Peyer's patch (tissue), 4 donors: Measurements from ENCODE around the gene MEST. TPM values are rescaled to one million over a fixed set of nuclear protein-coding genes. Genes with fewer than 3 reads are reported as not detected.
"Not testable (repeated sequence)": the region's sequence is repeated elsewhere in the genome, so short reads cannot be mapped to it uniquely, and the experiment has no call there.

Experiments
- DNase-seq, 3 donors: peaks; one replicate each; pipeline ENCODE4 v3.0.0-alpha.2; 2017 to 2019
- H3K27ac ChIP-seq, 4 donors: fragments of 200-600 bp; sonication (generic); one replicate each; pipeline ENCODE4 v1.5.1; 2016 to 2019
- H3K27me3 ChIP-seq, 2 donors: fragments of 200-600 bp; sonication (generic); one replicate each; pipeline ENCODE4 v1.5.1; 2019
- H3K36me3 ChIP-seq, 3 donors: fragments of 200-600 bp; sonication (generic); one replicate each; pipeline ENCODE4 v1.5.1; 2016 to 2019
- H3K4me1 ChIP-seq, 4 donors: fragments of 200-600 bp; sonication (generic); one replicate each; pipeline ENCODE4 v1.5.1; 2016 to 2019
- H3K4me3 ChIP-seq, 4 donors: fragments of 200-600 bp; sonication (generic); 1 replicate in 3 of 4; 2 replicates in 1 of 4; pipeline ENCODE4 v1.5.1; 2016 to 2019; ENCODE audit warnings: mild to moderate bottlenecking in 1 of 4
- H3K9me3 ChIP-seq, 4 donors: fragments of 200-600 bp; sonication (generic); one replicate each; pipeline ENCODE4 v1.5.1; 2016 to 2019; ENCODE audit warnings: mild to moderate bottlenecking in 1 of 4
- CTCF ChIP-seq, 6 experiments: fragments of 450-650 bp in 4 of 6; fragments of 200-600 bp in 2 of 6; sonication (generic) in 1 of 6; IDR thresholded peaks; one replicate each; pipeline ENCODE4 v1.5.1; 2017 to 2019; ENCODE audit warnings: antibody characterized with exemption in 6 of 6, mild to moderate bottlenecking in 3 of 6, moderate library complexity in 1 of 6
- POLR2A ChIP-seq, 2 donors: fragments of 450-650 bp; IDR thresholded peaks; one replicate each; pipeline ENCODE4 v1.5.1; 2017; ENCODE audit warnings: antibody characterized with exemption in 2 of 2, mild to moderate bottlenecking in 2 of 2, moderate library complexity in 2 of 2
- total RNA-seq, 4 donors: library from RNA; depleted of rRNA; stranded (reverse); fragments of >200 nt; gene quantifications; one replicate each; pipeline ENCODE4 v1.1.0, GENCODE V29; 2016

Gene MEST
- total RNA-seq, 4 donors from 2014 or later, result 11.6 to 36.1 (median 27.1) TPM

DNA sequence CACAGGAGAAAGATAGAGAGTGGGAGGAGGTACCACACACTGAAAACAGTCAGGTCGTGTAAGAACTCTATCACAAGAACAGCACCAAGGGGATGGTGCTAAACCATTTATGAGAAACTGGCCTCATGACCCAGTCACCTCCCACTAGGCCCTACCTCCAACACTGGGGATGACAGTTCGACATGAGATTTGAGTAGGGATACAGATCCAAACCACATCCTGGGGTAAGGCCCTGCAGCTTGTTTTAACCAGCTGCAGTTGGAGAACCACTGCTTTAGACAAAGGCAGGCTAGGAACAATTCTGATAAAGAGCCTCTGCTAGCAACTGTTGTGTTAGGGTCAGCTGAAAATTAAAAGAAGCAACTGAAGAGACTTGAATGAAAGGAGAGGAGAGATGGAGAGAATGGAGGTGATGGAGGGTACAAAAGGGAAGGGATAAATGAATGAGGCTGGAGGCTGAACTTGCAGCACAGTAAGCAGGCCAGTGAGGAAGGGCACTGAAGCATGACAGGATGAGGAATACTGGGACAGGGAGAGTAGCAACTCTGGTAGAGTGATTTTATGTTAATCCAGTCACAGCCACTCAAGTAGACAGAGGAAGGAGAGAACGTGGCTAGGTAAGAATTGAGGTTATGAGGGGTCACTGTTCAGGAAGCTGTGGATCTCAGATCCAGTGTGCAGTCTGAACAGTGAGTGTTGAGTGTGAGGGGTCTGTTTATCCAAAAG lies 23.6 kb downstream of the MEST start:
- Histone ChIP-seq H3K9me3 (no peaks in the 10 kb centered on the region), H3K27ac (no peak overlapping the region), H3K36me3 (peaks cover 0 to 4% (median 0%) of the 10 kb centered on the region in 3 donors), H3K27me3 (no peaks in the 10 kb centered on the region), H3K4me3 (no peak overlapping the region), H3K4me1 (no peaks in the 10 kb centered on the region)
- TF ChIP-seq POLR2A (IDR thresholded peaks at IDR 0.05) (no peak), CTCF (IDR thresholded peaks at IDR 0.05) (no peak)
- DNase-seq, result no peak

DNA sequence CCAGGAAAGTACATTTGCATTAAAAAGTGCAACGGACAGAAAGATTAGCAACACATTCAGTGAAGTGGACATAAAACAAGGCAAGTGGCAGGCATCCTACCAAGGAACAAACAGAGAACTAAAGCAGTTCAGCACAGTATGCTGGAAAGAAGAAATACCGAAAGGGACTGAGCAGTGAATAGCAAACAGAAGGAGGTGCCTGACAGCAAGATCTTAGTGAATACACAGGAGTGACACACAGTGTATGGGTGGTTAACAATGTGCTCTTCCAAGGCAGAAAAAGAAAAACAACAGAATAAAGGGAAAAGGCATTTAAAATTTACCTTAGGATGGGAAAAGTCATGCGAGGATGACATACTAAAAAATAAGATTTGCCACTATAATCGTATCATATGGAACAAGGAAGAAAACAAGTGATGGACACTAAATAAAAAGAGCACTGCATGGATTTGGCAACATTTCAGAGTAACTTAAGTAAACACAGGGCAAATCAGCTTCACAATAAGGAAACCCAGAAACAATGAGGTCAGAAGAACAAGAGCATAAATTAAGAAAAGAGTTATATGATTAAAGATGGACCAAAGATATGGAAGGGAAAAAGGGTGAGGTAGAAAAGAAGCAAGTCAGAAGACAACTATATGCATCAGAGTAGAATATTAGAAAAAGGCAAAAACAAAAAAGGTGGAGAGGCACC lies 29.5 kb downstream of the MEST start:
- Histone ChIP-seq H3K27ac (no peak overlapping the region), H3K27me3 (no peaks in the 10 kb centered on the region), H3K4me3 (no peak overlapping the region), H3K36me3 (no peaks in the 10 kb centered on the region), H3K9me3 (no peaks in the 10 kb centered on the region), H3K4me1 (no peaks in the 10 kb centered on the region)
- TF ChIP-seq CTCF (IDR thresholded peaks at IDR 0.05) (no peak), POLR2A (IDR thresholded peaks at IDR 0.05) (no peak)
- no peak for DNase-seq

- H3K4me3 ChIP-seq, H3K9me3 ChIP-seq, H3K27ac ChIP-seq, DNase-seq, H3K36me3 ChIP-seq, H3K27me3 ChIP-seq, H3K4me1 ChIP-seq: not testable (repeated sequence)
Observed at GRCh38 chr7:130523519-130524125, 31.7 kb downstream of the MEST start.

GRCh38 chr7:130524628-130525027 lies 32.7 kb downstream of the MEST start:
- no peaks in the 10 kb centered on the region for H3K4me1 ChIP-seq
- DNase-seq, result no peak
- H3K27ac ChIP-seq, result no peak overlapping the region
- H3K36me3 ChIP-seq, result no peaks in the 10 kb centered on the region
- no peak overlapping the region for H3K4me3 ChIP-seq
- H3K9me3 ChIP-seq, result no peaks in the 10 kb centered on the region
- TF ChIP-seq POLR2A (IDR thresholded peaks at IDR 0.05) (no peak), CTCF (IDR thresholded peaks at IDR 0.05) (no peak)
- no peaks in the 10 kb centered on the region for H3K27me3 ChIP-seq

DNA sequence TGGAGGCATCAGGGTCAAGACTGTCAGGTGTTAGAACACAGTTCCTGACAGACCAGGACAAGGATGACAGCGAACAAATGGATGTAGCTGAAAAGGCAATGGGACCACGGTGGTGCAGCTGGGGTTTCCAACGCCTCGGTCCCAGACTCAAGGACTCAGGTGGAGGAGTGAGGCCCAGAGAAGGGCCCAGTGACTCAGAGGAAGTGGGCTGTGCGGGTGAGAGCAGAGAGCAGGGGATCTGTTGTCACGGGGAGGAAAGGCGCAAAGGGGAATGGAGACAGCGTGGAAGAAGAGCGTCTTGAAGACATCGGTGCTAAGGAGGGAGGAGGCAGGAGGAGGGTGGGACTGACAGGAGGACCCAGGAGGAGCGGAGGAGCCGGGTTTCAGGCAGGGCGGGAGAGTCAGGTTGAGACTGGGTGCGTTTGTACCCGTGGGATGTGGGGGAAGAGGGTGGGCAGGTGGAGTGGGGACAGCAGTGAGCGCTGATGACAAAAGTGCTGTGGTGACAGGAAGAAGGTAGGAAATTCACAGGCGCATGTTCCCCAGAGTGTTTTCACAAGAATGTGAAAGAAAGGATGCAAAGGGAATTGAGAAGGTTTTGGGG lies 36.0 kb downstream of the MEST start:
- H3K27me3 ChIP-seq, H3K4me3 ChIP-seq, H3K36me3 ChIP-seq, H3K27ac ChIP-seq, H3K4me1 ChIP-seq, H3K9me3 ChIP-seq, DNase-seq: not testable (repeated sequence)

- H3K9me3 ChIP-seq, result no peaks in the 10 kb centered on the region
- TF ChIP-seq POLR2A (IDR thresholded peaks at IDR 0.05) (no peak), CTCF (IDR thresholded peaks at IDR 0.05) (no peak)
Observed at GRCh38 chr7:130529417-130529816, 37.5 kb downstream of the MEST start.

DNA sequence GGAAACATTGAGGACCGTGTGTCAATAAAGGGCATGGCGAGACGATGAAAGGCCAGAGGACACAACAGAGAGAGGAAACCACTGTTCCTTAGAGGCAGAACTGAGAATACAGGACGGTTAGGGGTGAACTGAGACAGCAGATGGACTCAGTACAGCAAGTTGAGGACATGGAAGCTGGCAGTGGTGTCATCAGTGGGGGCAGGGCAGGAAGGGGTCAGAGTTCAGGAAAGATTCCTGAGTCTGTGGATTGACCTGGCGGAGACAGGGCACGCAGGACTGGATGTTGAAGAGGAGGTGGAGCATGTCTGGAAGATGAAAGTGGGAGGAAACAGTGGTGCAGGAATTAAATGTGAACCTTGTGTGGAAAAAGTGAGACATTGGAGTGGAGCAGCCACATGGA lies 46.0 kb downstream of the MEST start:
- not testable (repeated sequence) for H3K4me1 ChIP-seq, H3K9me3 ChIP-seq, H3K27me3 ChIP-seq, H3K4me3 ChIP-seq, H3K27ac ChIP-seq, H3K36me3 ChIP-seq, DNase-seq

More at GRCh38 chr7:130529417-130529816, 37.5 kb downstream of the MEST start:
- Histone ChIP-seq H3K4me1 (no peaks in the 10 kb centered on the region), H3K27ac (no peak overlapping the region), H3K27me3 (no peaks in the 10 kb centered on the region), H3K36me3 (no peaks in the 10 kb centered on the region), H3K4me3 (no peak overlapping the region)
- no peak for DNase-seq

DNA sequence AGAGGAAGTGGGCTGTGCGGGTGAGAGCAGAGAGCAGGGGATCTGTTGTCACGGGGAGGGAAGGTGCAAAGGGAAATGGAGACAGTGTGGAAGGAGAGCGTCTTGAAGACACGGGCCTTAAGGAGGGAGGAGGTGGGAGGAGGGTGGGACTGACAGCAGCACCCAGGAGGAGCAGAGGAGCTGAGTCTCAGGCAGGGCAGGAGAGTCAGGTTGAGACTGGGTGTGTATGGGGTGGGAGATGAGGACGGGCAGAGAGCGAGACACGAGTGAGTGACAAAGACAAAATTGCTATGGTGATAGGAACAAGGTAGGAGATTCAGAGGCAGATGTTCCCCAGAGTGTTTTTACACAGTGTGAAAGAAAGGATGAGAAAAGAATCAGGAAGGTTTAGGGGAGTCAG lies 49.4 kb downstream of the MEST start:
- not testable (repeated sequence) for H3K9me3 ChIP-seq, H3K27me3 ChIP-seq, H3K4me3 ChIP-seq, H3K36me3 ChIP-seq, H3K27ac ChIP-seq, DNase-seq, H3K4me1 ChIP-seq

- not testable (repeated sequence) for H3K27me3 ChIP-seq, H3K4me1 ChIP-seq, DNase-seq, H3K36me3 ChIP-seq, H3K4me3 ChIP-seq, H3K9me3 ChIP-seq, H3K27ac ChIP-seq
Observed at GRCh38 chr7:130542297-130542696, 50.4 kb downstream of the MEST start.
